HG03175 (cell line): Measurements from ENCODE around the gene MED15.

Experiments used
- ATAC-seq: cut with Tn5 transposase; IDR thresholded peaks from one replicate; pipeline ENCODE4 v1.9.1; 2021; ENCODE audit warnings: mild to moderate bottlenecking, moderate library complexity; ENCODE audit not compliant: unreplicated experiment

Gene MED15

GRCh38 chr22:20509344-20510047 lies 2.1 kb downstream of the MED15 start:
- no peak for ATAC-seq

GRCh38 chr22:20510811-20511577 lies 3.6 kb downstream of the MED15 start:
- no peak for ATAC-seq

GRCh38 chr22:20511578-20512229 lies 4.3 kb downstream of the MED15 start:
- ATAC-seq, result no peak

GRCh38 chr22:20514658-20515406 lies 7.4 kb downstream of the MED15 start:
- ATAC-seq, result no peak

GRCh38 chr22:20516399-20516798 lies 9.0 kb downstream of the MED15 start:
- no peak for ATAC-seq

- ATAC-seq, result no peak
Observed at GRCh38 chr22:20517422-20517821, 10.0 kb downstream of the MED15 start.

GRCh38 chr22:20517841-20518592 lies 10.6 kb downstream of the MED15 start:
- ATAC-seq, result no peak

- ATAC-seq, result no peak
Observed at GRCh38 chr22:20519558-20519957, 12.1 kb downstream of the MED15 start.

GRCh38 chr22:20520093-20520511 lies 12.7 kb downstream of the MED15 start:
- no peak for ATAC-seq

GRCh38 chr22:20522134-20523004 lies 15.0 kb downstream of the MED15 start:
- no peak for ATAC-seq

GRCh38 chr22:20523086-20523983 lies 15.9 kb downstream of the MED15 start:
- no peak for ATAC-seq

GRCh38 chr22:20524004-20524481 lies 16.6 kb downstream of the MED15 start:
- ATAC-seq, result no peak

GRCh38 chr22:20525048-20525447 lies 17.6 kb downstream of the MED15 start:
- ATAC-seq, result no peak

GRCh38 chr22:20526305-20526627 lies 18.9 kb downstream of the MED15 start:
- no peak for ATAC-seq

- ATAC-seq, result no peak
Observed at GRCh38 chr22:20526628-20527355, 19.4 kb downstream of the MED15 start.

- ATAC-seq, result no peak
Observed at GRCh38 chr22:20528405-20528978, 21.1 kb downstream of the MED15 start.

GRCh38 chr22:20530368-20531153 lies 23.2 kb downstream of the MED15 start:
- no peak for ATAC-seq
